ENCODE measurements around the gene MUC20. TPM values are rescaled to one million over a fixed set of nuclear protein-coding genes. Genes with fewer than 3 reads are reported as not detected.
"Not testable (repeated sequence)": the region's sequence is repeated elsewhere in the genome, so short reads cannot be mapped to it uniquely, and the experiment has no call there.

Gene MUC20
- total RNA-seq: 10 to 100 TPM in 1 of 2 donors, 1 to 10 TPM in 1; 3.8 to 14.4 TPM

GRCh38 chr3:195720831-195721506 lies at the start of gene MUC20:
MUC20 (plus strand) TSS chr3:195720978; CDS start chr3:195721008, 30 bp downstream.
- H3K4me1 Mint-ChIP-seq; H3K9me3 Mint-ChIP-seq; H3K36me3 Mint-ChIP-seq (ENCODE audit: low read depth); H3K27ac Mint-ChIP-seq; H3K4me3 Mint-ChIP-seq; H3K27me3 Mint-ChIP-seq: not testable (repeated sequence)
- peak; percentile 34 for ATAC-seq (replicated peaks)

- peak; percentile 36 for ATAC-seq (replicated peaks)
- H3K4me3 Mint-ChIP-seq, H3K27me3 Mint-ChIP-seq, H3K27ac Mint-ChIP-seq, H3K9me3 Mint-ChIP-seq, H3K4me1 Mint-ChIP-seq: not testable (repeated sequence)
- peaks cover 84% of the 10 kb centered on the region for H3K36me3 Mint-ChIP-seq (ENCODE audit: low read depth)
These were observed 49.5 kb upstream of the MUC20 start for GRCh38 chr3:195671283-195671682.

- not testable (repeated sequence) for H3K4me1 Mint-ChIP-seq; H3K27me3 Mint-ChIP-seq; H3K27ac Mint-ChIP-seq; ATAC-seq (replicated peaks); H3K4me3 Mint-ChIP-seq; H3K9me3 Mint-ChIP-seq
- H3K36me3 Mint-ChIP-seq (ENCODE audit: low read depth): peaks cover 94% of the 10 kb centered on the region
These were observed 47.1 kb upstream of the MUC20 start for GRCh38 chr3:195673711-195674110.

- H3K27ac Mint-ChIP-seq: peak overlapping the region; percentile 33
These were observed 42.3 kb upstream of the MUC20 start for GRCh38 chr3:195678391-195679015.

GRCh38 chr3:195680690-195681089 lies 40.1 kb upstream of the MUC20 start:
- H3K9me3 Mint-ChIP-seq; H3K4me1 Mint-ChIP-seq; ATAC-seq (replicated peaks); H3K4me3 Mint-ChIP-seq; H3K27ac Mint-ChIP-seq; H3K27me3 Mint-ChIP-seq: not testable (repeated sequence)
- H3K36me3 Mint-ChIP-seq (ENCODE audit: low read depth): peaks cover 76% of the 10 kb centered on the region

More at GRCh38 chr3:195678391-195679015, 42.3 kb upstream of the MUC20 start:
- not testable (repeated sequence) for H3K27me3 Mint-ChIP-seq; H3K4me1 Mint-ChIP-seq; ATAC-seq (replicated peaks); H3K9me3 Mint-ChIP-seq; H3K4me3 Mint-ChIP-seq
- H3K36me3 Mint-ChIP-seq (ENCODE audit: low read depth): peaks cover 72% of the 10 kb centered on the region

DNA sequence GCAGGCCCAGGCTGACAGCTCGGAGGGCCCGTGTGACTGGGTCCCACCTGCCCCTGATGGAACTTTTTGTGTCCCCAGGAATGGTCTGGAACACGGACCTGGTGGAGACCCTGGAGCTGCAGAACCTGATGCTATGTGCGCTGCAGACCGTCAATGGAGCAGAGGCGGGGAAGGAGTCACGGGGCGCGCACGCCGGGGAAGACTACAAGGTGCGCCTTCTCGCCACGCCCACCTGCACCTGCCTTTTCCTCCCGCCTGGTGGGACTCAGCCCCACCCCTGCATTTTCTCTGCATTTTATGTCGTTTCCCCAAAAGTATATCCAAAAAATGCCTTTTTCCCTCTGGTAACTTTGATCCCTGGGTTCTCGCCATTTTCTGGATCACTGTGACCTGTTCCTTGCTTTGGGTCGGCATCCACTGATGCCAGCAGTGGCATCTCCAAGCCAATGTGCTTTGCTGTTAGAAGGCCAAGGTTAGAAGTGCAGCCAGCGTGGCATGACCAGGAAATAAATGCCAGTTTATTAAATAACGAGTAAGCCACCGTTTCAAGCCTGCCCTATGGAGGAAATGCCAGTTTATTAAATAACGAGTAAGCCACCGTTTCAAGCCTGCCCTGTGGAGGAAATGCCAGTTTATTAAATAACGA lies 39.2 kb upstream of the MUC20 start:
- peaks cover 77% of the 10 kb centered on the region for H3K36me3 Mint-ChIP-seq (ENCODE audit: low read depth)

GRCh38 chr3:195682104-195682742 lies 38.6 kb upstream of the MUC20 start:
- not testable (repeated sequence) for H3K9me3 Mint-ChIP-seq; H3K4me1 Mint-ChIP-seq; H3K27ac Mint-ChIP-seq; H3K4me3 Mint-ChIP-seq; ATAC-seq (replicated peaks); H3K27me3 Mint-ChIP-seq
- H3K36me3 Mint-ChIP-seq (ENCODE audit: low read depth): peaks cover 77% of the 10 kb centered on the region

More for the DNA sequence above, 39.2 kb upstream of the MUC20 start:
- H3K27ac Mint-ChIP-seq; ATAC-seq (replicated peaks); H3K4me1 Mint-ChIP-seq; H3K4me3 Mint-ChIP-seq; H3K27me3 Mint-ChIP-seq; H3K9me3 Mint-ChIP-seq: not testable (repeated sequence)

- not testable (repeated sequence) for H3K4me3 Mint-ChIP-seq; H3K9me3 Mint-ChIP-seq; ATAC-seq (replicated peaks); H3K27me3 Mint-ChIP-seq
- peaks cover 74% of the 10 kb centered on the region for H3K36me3 Mint-ChIP-seq (ENCODE audit: low read depth)
- H3K4me1 Mint-ChIP-seq: peaks cover 14% of the 10 kb centered on the region
- peak overlapping the region; percentile 80 for H3K27ac Mint-ChIP-seq
These were observed 36.9 kb upstream of the MUC20 start for GRCh38 chr3:195683722-195684526.

GRCh38 chr3:195684527-195685257 lies 36.1 kb upstream of the MUC20 start:
- Mint-ChIP-seq H3K36me3 (ENCODE audit: low read depth) (peaks cover 74% of the 10 kb centered on the region), H3K27ac (peak overlapping the region; percentile 80)
- not testable (repeated sequence) for H3K9me3 Mint-ChIP-seq

GRCh38 chr3:195686537-195687208 lies 34.1 kb upstream of the MUC20 start:
- not testable (repeated sequence) for H3K4me3 Mint-ChIP-seq, H3K27ac Mint-ChIP-seq, H3K9me3 Mint-ChIP-seq, H3K27me3 Mint-ChIP-seq
- Mint-ChIP-seq H3K36me3 (ENCODE audit: low read depth) (peaks cover 84% of the 10 kb centered on the region), H3K4me1 (peaks cover 20% of the 10 kb centered on the region)
- ATAC-seq (replicated peaks): peak; percentile 42

More at GRCh38 chr3:195684527-195685257, 36.1 kb upstream of the MUC20 start:
- not testable (repeated sequence) for ATAC-seq (replicated peaks); H3K4me3 Mint-ChIP-seq; H3K27me3 Mint-ChIP-seq
- peaks cover 14% of the 10 kb centered on the region for H3K4me1 Mint-ChIP-seq

- ATAC-seq (replicated peaks); H3K9me3 Mint-ChIP-seq; H3K27me3 Mint-ChIP-seq; H3K4me3 Mint-ChIP-seq: not testable (repeated sequence)
- H3K27ac Mint-ChIP-seq: peak overlapping the region; percentile 5
- peaks cover 26% of the 10 kb centered on the region for H3K4me1 Mint-ChIP-seq
- peaks cover 90% of the 10 kb centered on the region for H3K36me3 Mint-ChIP-seq (ENCODE audit: low read depth)
These were observed 33.5 kb upstream of the MUC20 start for GRCh38 chr3:195687209-195687760.

DNA sequence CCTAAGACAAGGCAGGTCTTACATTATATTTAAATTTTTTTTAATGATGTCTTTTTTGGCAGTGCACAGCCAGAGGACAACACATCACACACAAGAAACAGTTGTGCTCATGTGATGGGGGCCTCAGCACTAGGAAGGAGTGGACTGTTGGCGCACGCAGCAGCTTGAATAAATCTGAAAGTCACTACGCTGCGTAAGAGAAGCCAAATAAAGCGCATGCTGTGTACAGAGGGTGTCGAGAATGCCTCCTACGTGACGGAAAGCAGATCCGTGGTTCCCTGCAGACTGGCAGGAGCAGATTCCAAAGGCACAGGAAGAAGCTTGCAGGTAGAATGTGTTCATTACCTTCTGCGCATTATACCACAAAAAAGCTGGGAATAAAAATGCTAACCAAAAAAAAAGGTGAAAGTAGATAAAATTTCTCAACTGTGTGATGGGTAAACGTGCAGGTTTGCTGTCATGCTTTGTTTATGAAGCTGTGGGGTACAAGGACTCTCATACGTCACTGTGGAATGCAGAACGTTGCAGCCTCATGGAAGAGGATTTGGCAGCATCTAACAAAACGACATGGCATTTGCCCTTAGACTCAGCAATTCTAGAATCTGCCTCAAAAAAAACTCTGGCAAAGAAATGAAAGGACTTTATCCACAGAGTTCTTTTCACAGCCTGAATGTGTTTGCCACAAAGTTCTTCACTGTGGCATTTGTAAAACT lies 32.2 kb upstream of the MUC20 start:
- Mint-ChIP-seq H3K4me1 (peaks cover 31% of the 10 kb centered on the region), H3K27ac (peak overlapping the region; percentile 90), H3K36me3 (ENCODE audit: low read depth) (peaks cover 95% of the 10 kb centered on the region)
- not testable (repeated sequence) for ATAC-seq (replicated peaks); H3K27me3 Mint-ChIP-seq; H3K4me3 Mint-ChIP-seq; H3K9me3 Mint-ChIP-seq
